NB4 (cell line): Measurements from ENCODE around the gene SLC16A8.

Experiments
- MYC ChIP-seq: IDR thresholded peaks from 2 replicates; pipeline ENCODE4 v1.6.1; 2011; ENCODE audit warnings: low read depth, low read length
- TF ChIP-seq, protein P1 (sequence below): IDR thresholded peaks from one replicate; pipeline ENCODE4 v1.5.1; 2012; ENCODE audit warnings: low read depth, low read length

DNA sequence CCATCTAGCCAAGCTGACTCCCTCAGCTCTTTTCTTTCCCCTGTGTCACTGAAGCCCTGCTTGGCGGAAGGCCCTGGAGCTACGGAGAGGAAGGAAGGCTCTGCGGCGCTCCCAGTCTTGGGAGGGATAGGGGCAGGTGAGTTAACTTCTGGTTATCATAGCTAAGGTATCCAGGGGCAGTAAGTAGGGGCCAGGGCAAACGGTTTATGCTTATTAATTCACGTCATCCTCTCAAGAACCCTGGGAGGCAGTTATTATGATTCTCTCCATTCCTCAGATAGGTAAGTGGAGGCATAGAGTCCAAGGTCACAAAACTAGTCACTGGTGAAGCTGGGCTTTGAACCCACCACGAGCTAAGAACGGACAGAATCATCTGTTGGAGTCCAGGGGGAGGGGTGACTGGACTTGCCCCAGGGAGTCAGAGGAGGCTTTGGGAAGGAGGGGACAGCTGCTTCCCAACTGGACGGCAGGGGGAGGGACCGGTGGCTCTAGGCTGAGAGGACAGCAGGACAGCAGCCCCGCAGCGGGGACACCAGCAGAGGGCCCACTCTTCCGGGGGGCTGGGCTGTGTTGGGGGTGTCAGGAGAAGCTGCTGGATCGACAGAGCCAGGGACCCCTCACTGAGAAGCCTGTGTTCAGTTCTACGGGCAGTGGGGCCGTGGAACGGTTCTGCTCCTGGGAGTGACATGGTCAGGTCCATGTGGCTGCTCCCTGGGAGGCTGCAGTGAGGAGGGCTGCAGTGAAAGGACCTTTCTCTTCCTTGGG is 23.0 kb upstream of the SLC16A8 start:
- TF ChIP-seq, protein P1, sequence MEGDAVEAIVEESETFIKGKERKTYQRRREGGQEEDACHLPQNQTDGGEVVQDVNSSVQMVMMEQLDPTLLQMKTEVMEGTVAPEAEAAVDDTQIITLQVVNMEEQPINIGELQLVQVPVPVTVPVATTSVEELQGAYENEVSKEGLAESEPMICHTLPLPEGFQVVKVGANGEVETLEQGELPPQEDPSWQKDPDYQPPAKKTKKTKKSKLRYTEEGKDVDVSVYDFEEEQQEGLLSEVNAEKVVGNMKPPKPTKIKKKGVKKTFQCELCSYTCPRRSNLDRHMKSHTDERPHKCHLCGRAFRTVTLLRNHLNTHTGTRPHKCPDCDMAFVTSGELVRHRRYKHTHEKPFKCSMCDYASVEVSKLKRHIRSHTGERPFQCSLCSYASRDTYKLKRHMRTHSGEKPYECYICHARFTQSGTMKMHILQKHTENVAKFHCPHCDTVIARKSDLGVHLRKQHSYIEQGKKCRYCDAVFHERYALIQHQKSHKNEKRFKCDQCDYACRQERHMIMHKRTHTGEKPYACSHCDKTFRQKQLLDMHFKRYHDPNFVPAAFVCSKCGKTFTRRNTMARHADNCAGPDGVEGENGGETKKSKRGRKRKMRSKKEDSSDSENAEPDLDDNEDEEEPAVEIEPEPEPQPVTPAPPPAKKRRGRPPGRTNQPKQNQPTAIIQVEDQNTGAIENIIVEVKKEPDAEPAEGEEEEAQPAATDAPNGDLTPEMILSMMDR = no peak
- no peak for TF ChIP-seq MYC
